ENCODE measurements around the gene SPNS3. TPM values are rescaled to one million over a fixed set of nuclear protein-coding genes. Genes with fewer than 3 reads are reported as not detected.

Gene SPNS3
- total and polyA plus RNA-seq, 2 of the 4 experiments (the other 2 are of a cell fraction) = 0.18 TPM; not detected in 1

DNA sequence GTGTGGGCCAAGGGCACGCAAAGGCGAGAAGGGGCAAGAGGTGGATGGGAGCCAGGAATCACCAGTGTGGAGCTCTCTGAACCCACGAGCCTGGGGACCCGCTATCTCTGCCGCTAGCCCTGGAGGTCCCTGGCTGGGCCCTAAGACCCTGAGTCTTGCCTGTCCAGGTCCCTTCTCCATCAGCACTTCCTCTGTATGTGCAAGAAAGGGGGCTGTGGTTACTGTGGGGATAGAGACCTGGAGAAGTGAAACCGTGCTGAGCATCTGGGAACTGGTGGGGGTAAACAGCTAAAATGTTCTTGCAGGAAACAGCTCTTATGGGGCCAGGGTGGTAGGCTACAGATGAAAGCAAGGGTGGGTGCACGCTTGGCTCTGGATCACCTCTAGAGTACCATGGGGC is 3.1 kb downstream of the SPNS3 start:
- no peak overlapping the region for H3K14ac ChIP-seq (replicated peaks; ENCODE audit: low read depth, low read length)

More for the DNA sequence above, 3.1 kb downstream of the SPNS3 start:
- CTCF ChIA-PET = no interaction called here
- no peak overlapping the region for H2BK5ac ChIP-seq (ENCODE audit: low read depth, low read length, poor library complexity, severe bottlenecking)
- H3K79me1 ChIP-seq (ENCODE audit: low read depth in 1 of 2, low read length in 2 of 2) = no peaks in the 10 kb centered on the region
- no peaks in the 10 kb centered on the region for H3K36me3 ChIP-seq (ENCODE audit: control insufficient read depth, insufficient read depth, low read length)
- TF ChIP-seq NFE2L2 (IDR thresholded peaks at IDR 0.05; ENCODE audit: low read depth, low read length) = no peak
- no peak for TF ChIP-seq RAD21 (IDR thresholded peaks at IDR 0.05; ENCODE audit: low read length)
- TF ChIP-seq, protein P1, sequence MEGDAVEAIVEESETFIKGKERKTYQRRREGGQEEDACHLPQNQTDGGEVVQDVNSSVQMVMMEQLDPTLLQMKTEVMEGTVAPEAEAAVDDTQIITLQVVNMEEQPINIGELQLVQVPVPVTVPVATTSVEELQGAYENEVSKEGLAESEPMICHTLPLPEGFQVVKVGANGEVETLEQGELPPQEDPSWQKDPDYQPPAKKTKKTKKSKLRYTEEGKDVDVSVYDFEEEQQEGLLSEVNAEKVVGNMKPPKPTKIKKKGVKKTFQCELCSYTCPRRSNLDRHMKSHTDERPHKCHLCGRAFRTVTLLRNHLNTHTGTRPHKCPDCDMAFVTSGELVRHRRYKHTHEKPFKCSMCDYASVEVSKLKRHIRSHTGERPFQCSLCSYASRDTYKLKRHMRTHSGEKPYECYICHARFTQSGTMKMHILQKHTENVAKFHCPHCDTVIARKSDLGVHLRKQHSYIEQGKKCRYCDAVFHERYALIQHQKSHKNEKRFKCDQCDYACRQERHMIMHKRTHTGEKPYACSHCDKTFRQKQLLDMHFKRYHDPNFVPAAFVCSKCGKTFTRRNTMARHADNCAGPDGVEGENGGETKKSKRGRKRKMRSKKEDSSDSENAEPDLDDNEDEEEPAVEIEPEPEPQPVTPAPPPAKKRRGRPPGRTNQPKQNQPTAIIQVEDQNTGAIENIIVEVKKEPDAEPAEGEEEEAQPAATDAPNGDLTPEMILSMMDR (conservative IDR thresholded peaks at IDR 0.05; ENCODE audit: low read depth, low read length) = no peak
- TF ChIP-seq CEBPB (IDR thresholded peaks at IDR 0.05; ENCODE audit: low read depth, low read length) = no peak
- no peak for TF ChIP-seq FOS (IDR thresholded peaks at IDR 0.05; ENCODE audit: low read depth, low read length)
- TF ChIP-seq POLR2A (IDR thresholded peaks at IDR 0.05; ENCODE audit: low read depth, low read length) = no peak
- no peak for TF ChIP-seq MAZ (IDR thresholded peaks at IDR 0.05; ENCODE audit: borderline replicate concordance, low read depth, low read length)
- TF ChIP-seq MXI1 (IDR thresholded peaks at IDR 0.05; ENCODE audit: borderline replicate concordance, low read depth, low read length) = no peak
- no peak for TF ChIP-seq RCOR1 (IDR thresholded peaks at IDR 0.05; ENCODE audit: insufficient replicate concordance, low read length)
- no peak for TF ChIP-seq MAFK (IDR thresholded peaks at IDR 0.05; ENCODE audit: low read depth, low read length)
- TF ChIP-seq CHD1 (IDR thresholded peaks at IDR 0.05; ENCODE audit: low read depth, low read length) = no peak
- dilution Hi-C loops (cut with HindIII; ENCODE audit: low sequenced_read_pairs, unreplicated experiment) = no loop called here
- H3K9me3 ChIP-seq (ENCODE audit: control insufficient read depth, insufficient read depth, low read length) = no peaks in the 10 kb centered on the region
- no peak overlapping the region for H4K8ac ChIP-seq (ENCODE audit: low read depth in 2 of 2, low read length in 2 of 2)
- 65% methylated on average over 4 of the region's 7 CpGs; no CpG with 5 or more reads in 1 of the 2 experiments for WGBS, 2 experiments (ENCODE audit: extremely low coverage in 2 of 2, insufficient read length in 1 of 2)
- H3K9ac ChIP-seq (ENCODE audit: low read depth, low read length) = no peak overlapping the region
- BruUV-seq (replicated peaks) = no TSS peak
- H3K4me2 ChIP-seq (ENCODE audit: low read depth, low read length) = no peak overlapping the region
- intact Hi-C loops (cut with micrococcal nuclease) = no loop called here
- no peak overlapping the region for H4K5ac ChIP-seq (ENCODE audit: low read depth, low read length)
- H3K4me1 ChIP-seq (ENCODE audit: control insufficient read depth, insufficient read depth, low read length) = no peaks in the 10 kb centered on the region
- no peak overlapping the region for H2AK9ac ChIP-seq (replicated peaks; ENCODE audit: low read depth, low read length, poor library complexity)
- no peak overlapping the region for H4K91ac ChIP-seq (ENCODE audit: insufficient read depth, low read depth, low read length)
- H2BK20ac ChIP-seq (ENCODE audit: low read depth, low read length) = no peak overlapping the region
- no peak overlapping the region for H2AFZ ChIP-seq (replicated peaks; ENCODE audit: low read length, poor library complexity)
- no peak overlapping the region for H3K4me3 ChIP-seq (ENCODE audit: insufficient read depth, low read depth, low read length)
- H3K27ac ChIP-seq (ENCODE audit: insufficient read depth, low read length) = no peak overlapping the region
- no peak overlapping the region for H2BK15ac ChIP-seq (ENCODE audit: low read depth, low read length)
- in situ Hi-C loops (cut with MboI; ENCODE audit: low sequenced_read_pairs) = no loop called here
- no peak for DNase-seq
- POLR2A ChIA-PET (ENCODE audit: unreplicated experiment) = no interaction called here
- no peaks in the 10 kb centered on the region; the same call in 1 of the 2 replicates for H4K20me1 ChIP-seq (ENCODE audit: insufficient read depth, low read length)
- H3K56ac ChIP-seq (ENCODE audit: extremely low read depth, insufficient read depth, low read length) = no peak overlapping the region
- no peak for ATAC-seq (ENCODE audit: low read depth)
- no peak overlapping the region for H3K18ac ChIP-seq (ENCODE audit: low read depth, low read length)
- H3K23ac ChIP-seq (ENCODE audit: low read depth, low read length) = no peak overlapping the region
- no peak overlapping the region for H2BK120ac ChIP-seq (ENCODE audit: low read depth, low read length)
- H3K27me3 ChIP-seq (ENCODE audit: control insufficient read depth, insufficient read depth, low read length) = peaks cover 31% of the 10 kb centered on the region
- no peaks in the 10 kb centered on the region for H3K9me1 ChIP-seq (ENCODE audit: insufficient read depth, low read length)
- H3K4ac ChIP-seq (ENCODE audit: low read depth, low read length) = no peak overlapping the region
- no peak overlapping the region for H2AK5ac ChIP-seq (ENCODE audit: low read depth, low read length)

All from IMR-90 (cell line).